Neutrophil (primary cell): ENCODE measurements around the gene ASIC2.

Experiments used
- H3K27ac ChIP-seq: fragments of 200-600 bp; sonication (generic); 2 replicates; pipeline ENCODE4 v1.5.1; 2016; ENCODE audit warnings: mild to moderate bottlenecking, moderate library complexity
- H3K27me3 ChIP-seq: fragments of 200-600 bp; sonication (generic); 2 replicates; pipeline ENCODE4 v1.6.0; 2016; ENCODE audit warnings: mild to moderate bottlenecking
- H3K36me3 ChIP-seq: fragments of 200-600 bp; sonication (generic); 2 replicates; pipeline ENCODE4 v1.5.1; 2017
- H3K4me1 ChIP-seq, 2 experiments: fragments of 200-600 bp in 1 of 2; sonication (generic) in 1 of 2; 1 replicate in 1 of 2; 2 replicates in 1 of 2; pipeline versions ENCODE4 v1.5.1 to v1.6.1; 2013 to 2016; ENCODE audit warnings: low read depth in 1 of 2, low read length in 1 of 2, mild to moderate bottlenecking in 1 of 2, moderate library complexity in 1 of 2; ENCODE audit not compliant: control insufficient read depth in 1 of 2, insufficient read depth in 1 of 2
- H3K4me3 ChIP-seq, 2 experiments: fragments of 200-600 bp in 1 of 2; sonication (generic) in 1 of 2; 1 replicate in 1 of 2; 2 replicates in 1 of 2; pipeline ENCODE4 v1.5.1; 2013 to 2016; ENCODE audit warnings: low read depth in 1 of 2, low read length in 1 of 2, mild to moderate bottlenecking in 1 of 2, moderate library complexity in 1 of 2
- H3K9me3 ChIP-seq: fragments of 200-600 bp; sonication (generic); 2 replicates; pipeline ENCODE4 v1.5.1; 2016
- CTCF ChIP-seq: fragments of 200-600 bp; sonication (generic); IDR thresholded peaks from 2 replicates; pipeline ENCODE4 v1.5.1; 2016; ENCODE audit warnings: antibody characterized with exemption

ASIC2 gene

GRCh38 chr17:33125552-33125950 lies 167.5 kb downstream of the ASIC2 start:
- no peak for TF ChIP-seq CTCF
- no peak overlapping the region for H3K4me3 ChIP-seq
- H3K9me3 ChIP-seq = no peaks in the 10 kb centered on the region
- no peaks in the 10 kb centered on the region for H3K4me1 ChIP-seq
- no peak overlapping the region for H3K27ac ChIP-seq
- H3K36me3 ChIP-seq = no peaks in the 10 kb centered on the region
- peaks cover 26% of the 10 kb centered on the region for H3K27me3 ChIP-seq

- TF ChIP-seq CTCF = no peak
- Histone ChIP-seq H3K27me3 (peaks cover 21% of the 10 kb centered on the region), H3K36me3 (no peaks in the 10 kb centered on the region), H3K27ac (no peak overlapping the region), H3K9me3 (no peaks in the 10 kb centered on the region), H3K4me1 (no peaks in the 10 kb centered on the region), H3K4me3 (no peak overlapping the region)
These were observed 168.1 kb downstream of the ASIC2 start for GRCh38 chr17:33124871-33125551.

- H3K36me3 ChIP-seq = no peaks in the 10 kb centered on the region
- H3K4me3 ChIP-seq = no peak overlapping the region
- peaks cover 13% of the 10 kb centered on the region for H3K27me3 ChIP-seq
- no peak for TF ChIP-seq CTCF
- no peaks in the 10 kb centered on the region for H3K9me3 ChIP-seq
- no peaks in the 10 kb centered on the region for H3K4me1 ChIP-seq
- no peak overlapping the region for H3K27ac ChIP-seq
These were observed 168.9 kb downstream of the ASIC2 start for GRCh38 chr17:33124185-33124584.

- H3K4me1 ChIP-seq = no peaks in the 10 kb centered on the region
- H3K4me3 ChIP-seq = no peak overlapping the region
- peaks cover 8% of the 10 kb centered on the region for H3K27me3 ChIP-seq
- no peaks in the 10 kb centered on the region for H3K36me3 ChIP-seq
- no peak overlapping the region for H3K27ac ChIP-seq
- TF ChIP-seq CTCF = no peak
- no peaks in the 10 kb centered on the region for H3K9me3 ChIP-seq
These were observed 171.3 kb downstream of the ASIC2 start for GRCh38 chr17:33121756-33122155.

GRCh38 chr17:33121272-33121671 lies 171.8 kb downstream of the ASIC2 start:
- H3K36me3 ChIP-seq = no peaks in the 10 kb centered on the region
- H3K4me1 ChIP-seq = no peaks in the 10 kb centered on the region
- no peak overlapping the region for H3K27ac ChIP-seq
- no peak overlapping the region for H3K4me3 ChIP-seq
- H3K9me3 ChIP-seq = no peaks in the 10 kb centered on the region
- peaks cover 8% of the 10 kb centered on the region for H3K27me3 ChIP-seq
- TF ChIP-seq CTCF = no peak

GRCh38 chr17:33120103-33120502 lies 173.0 kb downstream of the ASIC2 start:
- Histone ChIP-seq H3K36me3 (no peaks in the 10 kb centered on the region), H3K4me3 (no peak overlapping the region), H3K9me3 (no peaks in the 10 kb centered on the region), H3K27ac (no peak overlapping the region), H3K4me1 (no peaks in the 10 kb centered on the region), H3K27me3 (peaks cover 8% of the 10 kb centered on the region)
- TF ChIP-seq CTCF = no peak
